HT-29 (cell line): ENCODE results near the gene ASB2. TPM values are rescaled to one million over a fixed set of nuclear protein-coding genes. Genes with fewer than 3 reads are reported as not detected.

Experiments used
- small RNA-seq: library from RNA; depleted of rRNA; stranded (forward); fragments of <200 nt; gene quantifications from one replicate; pipeline ENCODE3, GENCODE V24; 2014
- total RNA-seq: library from RNA; depleted of rRNA; stranded (reverse); fragments of >200 nt; shearing (Covaris generic); gene quantifications from 2 replicates; pipeline ENCODE4 v1.2.3, GENCODE V29; 2014; rRNA removed

Gene ASB2
- total RNA-seq, 1 experiment from 2014 or later = 0.05 TPM

Small RNAs within 50 kb of the gene (small RNA-seq; reads per million reads assigned to genes)
- not detected for gene MIR4506

Other genes with a start within 250 kb of the ASB2 start
- not detected in 2 replicates for gene PRIMA1, start 188.1 kb downstream of the ASB2 start, total RNA-seq
- not detected in 2 replicates for gene FAM181A, start 49.2 kb downstream of the ASB2 start, total RNA-seq
- gene CCDC197, start 20.7 kb upstream of the ASB2 start, total RNA-seq = not detected in 2 replicates
- gene OTUB2, start 49.8 kb upstream of the ASB2 start, total RNA-seq = 2.3 and 2.4 TPM in 2 replicates
- gene DDX24, start 104.6 kb upstream of the ASB2 start, total RNA-seq = 66.9 and 67.7 TPM in 2 replicates
- gene IFI27L1, start 104.7 kb upstream of the ASB2 start, total RNA-seq = 9.6 and 12.7 TPM in 2 replicates
- 481 and 816 TPM in 2 replicates for gene IFI27, start 134.2 kb upstream of the ASB2 start, total RNA-seq
- gene IFI27L2, start 153.0 kb upstream of the ASB2 start, total RNA-seq = 52.3 and 56.9 TPM in 2 replicates
- gene PPP4R4, start 197.8 kb upstream of the ASB2 start, total RNA-seq = 0.03 and 0.94 TPM in 2 replicates